Sigmoid colon (tissue), 7 donors: ENCODE measurements around the gene FAM168A. TPM values are rescaled to one million over a fixed set of nuclear protein-coding genes. Genes with fewer than 3 reads are reported as not detected.
A peak's percentile ranks its signal among the peaks of the same experiment; 100 is the strongest.

Experiments used
- DNase-seq: peaks from one replicate; pipeline ENCODE4 v3.0.0-alpha.2; 2019
- H3K27ac ChIP-seq, 4 donors: fragments of 200-600 bp; sonication (generic); one replicate each; pipeline ENCODE4 v1.5.1; 2016 to 2019; ENCODE audit warnings: mild to moderate bottlenecking in 1 of 4
- H3K27me3 ChIP-seq, 3 donors: fragments of 200-600 bp; sonication (generic); one replicate each; pipeline ENCODE4 v1.5.1; 2019; ENCODE audit warnings: mild to moderate bottlenecking in 1 of 3
- H3K36me3 ChIP-seq, 4 donors: fragments of 200-600 bp; sonication (generic); one replicate each; pipeline ENCODE4 v1.5.1; 2016 to 2019
- H3K4me1 ChIP-seq, 4 donors: fragments of 200-600 bp; sonication (generic); one replicate each; pipeline ENCODE4 v1.5.1; 2017 to 2019
- H3K4me3 ChIP-seq, 4 donors: fragments of 200-600 bp; sonication (generic); one replicate each; pipeline ENCODE4 v1.5.1; 2017 to 2019; ENCODE audit warnings: mild to moderate bottlenecking in 2 of 4, moderate library complexity in 1 of 4
- H3K9me3 ChIP-seq, 4 donors: fragments of 200-600 bp in 3 of 4; sonication (generic) in 3 of 4; one replicate each; pipeline versions ENCODE4 v1.5.1 to v1.6.1; 2013 to 2019
- EP300 ChIP-seq, 4 donors: sonication (generic); formaldehyde crosslinking; IDR thresholded peaks; one replicate each; pipeline ENCODE4 v1.6.1; 2017; ENCODE audit warnings: antibody characterized with exemption in 4 of 4
- POLR2A ChIP-seq, 2 donors: fragments of 450-650 bp; IDR thresholded peaks; one replicate each; pipeline ENCODE4 v1.6.1; 2016; ENCODE audit warnings: antibody characterized with exemption in 2 of 2, mild to moderate bottlenecking in 2 of 2, moderate library complexity in 2 of 2
- POLR2AphosphoS5 ChIP-seq, 4 donors: sonication (generic); formaldehyde crosslinking; IDR thresholded peaks; one replicate each; pipeline ENCODE4 v1.6.1; 2017; ENCODE audit warnings: antibody characterized with exemption in 4 of 4
- WGBS, 2 donors: extraction: QIAGEN DNeasy Blood & Tissue Kit; methylation state at CpG; one replicate each; pipeline ENCODE4 v1.1.7; 2013; 5-methylcytosine and 5-hydroxymethylcytosine counted together
- intact Hi-C: fragments of 100-400 bp; cut with DNase I; formaldehyde crosslinking; loops from one replicate; pipeline ENCODE4 v1.15.1; 2023
- polyA plus RNA-seq, 3 donors: library from polyadenylated mRNA; stranded (reverse); fragments of 200-250 nt; gene quantifications; one replicate each; pipeline ENCODE4 v1.2.3, GENCODE V29; 2013
- total RNA-seq, 4 donors: library from RNA; depleted of rRNA; stranded (reverse); fragments of >200 nt; gene quantifications; one replicate each; pipeline ENCODE4 v1.1.0, GENCODE V29; 2016
- TF ChIP-seq, protein P1 (sequence below), 4 experiments: fragments of 450-650 bp in 3 of 4; fragments of 200-600 bp in 1 of 4; IDR thresholded peaks; one replicate each; pipeline ENCODE4 v1.5.1; 2016 to 2019; ENCODE audit warnings: antibody characterized with exemption in 4 of 4, mild to moderate bottlenecking in 3 of 4, moderate library complexity in 2 of 4
- donor health status: healthy with polysubstance abuse.
- donor health status: Bipolar disorder and iron deficiency.
- donor health status: healthy.

The FAM168A gene
- total and polyA plus RNA-seq, 7 donors: 3.6 to 37.7 (median 20.7) TPM

DNA sequence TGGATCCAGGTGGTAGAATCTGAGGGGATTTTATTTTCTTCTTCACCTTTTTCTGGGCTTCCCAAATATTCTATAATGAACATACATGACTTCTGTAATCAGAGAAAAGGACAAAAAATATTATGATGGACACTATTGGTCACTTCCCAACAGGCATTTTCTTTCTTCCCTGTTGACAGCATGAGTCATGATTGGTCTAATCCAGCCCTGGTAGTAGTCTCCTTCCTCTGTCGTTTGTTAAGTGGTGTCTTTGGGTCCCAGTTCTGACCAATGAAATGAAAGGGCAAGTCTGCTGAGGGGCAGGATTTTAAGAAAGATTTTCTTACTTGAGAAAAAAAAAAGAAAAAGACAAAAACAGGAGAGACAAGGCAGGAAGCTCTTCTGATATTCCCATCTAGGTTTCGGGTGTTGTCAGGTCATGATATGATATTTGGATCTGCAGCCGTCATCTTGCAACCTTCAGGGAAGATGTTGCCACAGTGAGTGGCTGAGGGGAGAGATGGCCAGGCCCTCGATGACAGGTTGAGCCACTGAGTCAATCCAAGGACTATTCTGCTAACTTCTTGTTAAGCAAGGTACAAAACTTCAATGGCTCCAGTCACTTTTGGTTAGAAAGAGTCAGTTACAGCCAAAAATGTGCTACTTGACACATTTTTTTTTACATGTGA, 25.1 kb upstream of the FAM168A start:
- peaks cover 0 to 10% (median 0%) of the 10 kb centered on the region in 3 donors for H3K27me3 ChIP-seq
- no peaks in the 10 kb centered on the region for H3K36me3 ChIP-seq
- TF ChIP-seq, protein P1, sequence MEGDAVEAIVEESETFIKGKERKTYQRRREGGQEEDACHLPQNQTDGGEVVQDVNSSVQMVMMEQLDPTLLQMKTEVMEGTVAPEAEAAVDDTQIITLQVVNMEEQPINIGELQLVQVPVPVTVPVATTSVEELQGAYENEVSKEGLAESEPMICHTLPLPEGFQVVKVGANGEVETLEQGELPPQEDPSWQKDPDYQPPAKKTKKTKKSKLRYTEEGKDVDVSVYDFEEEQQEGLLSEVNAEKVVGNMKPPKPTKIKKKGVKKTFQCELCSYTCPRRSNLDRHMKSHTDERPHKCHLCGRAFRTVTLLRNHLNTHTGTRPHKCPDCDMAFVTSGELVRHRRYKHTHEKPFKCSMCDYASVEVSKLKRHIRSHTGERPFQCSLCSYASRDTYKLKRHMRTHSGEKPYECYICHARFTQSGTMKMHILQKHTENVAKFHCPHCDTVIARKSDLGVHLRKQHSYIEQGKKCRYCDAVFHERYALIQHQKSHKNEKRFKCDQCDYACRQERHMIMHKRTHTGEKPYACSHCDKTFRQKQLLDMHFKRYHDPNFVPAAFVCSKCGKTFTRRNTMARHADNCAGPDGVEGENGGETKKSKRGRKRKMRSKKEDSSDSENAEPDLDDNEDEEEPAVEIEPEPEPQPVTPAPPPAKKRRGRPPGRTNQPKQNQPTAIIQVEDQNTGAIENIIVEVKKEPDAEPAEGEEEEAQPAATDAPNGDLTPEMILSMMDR (IDR thresholded peaks at IDR 0.05): no peak
- TF ChIP-seq EP300 (IDR thresholded peaks at IDR 0.05) (no peak), POLR2A (IDR thresholded peaks at IDR 0.05) (no peak), POLR2AphosphoS5 (IDR thresholded peaks at IDR 0.05) (no peak)
- peaks cover 0 to 8% (median 4%) of the 10 kb centered on the region in 4 donors for H3K4me1 ChIP-seq
- intact Hi-C loops: no loop called here
- H3K27ac ChIP-seq: no peak overlapping the region
- DNase-seq: no peak
- WGBS, 2 donors: 68% methylated on average over 4 of the region's 4 CpGs
- H3K4me3 ChIP-seq: no peak overlapping the region
- H3K9me3 ChIP-seq: no peaks in the 10 kb centered on the region

DNA sequence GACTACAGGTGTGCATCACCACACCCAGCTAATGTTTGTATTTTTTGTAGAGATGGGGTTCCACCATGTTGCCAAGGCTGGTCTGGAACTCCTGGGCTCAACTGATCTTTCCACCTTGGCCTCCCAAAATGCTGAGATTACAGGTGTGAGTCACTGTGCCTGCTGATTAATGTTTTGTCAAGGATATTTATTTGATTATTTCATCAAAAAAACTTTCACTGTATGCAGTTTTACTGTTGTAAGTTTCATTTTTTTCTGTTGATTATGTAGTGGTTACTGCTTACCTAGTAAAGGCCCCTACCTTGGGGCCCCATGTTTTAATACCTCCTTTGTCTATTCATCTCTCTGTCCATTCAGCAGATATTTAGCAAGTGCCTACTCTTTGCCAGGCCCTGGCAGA, 16.7 kb upstream of the FAM168A start:
- H3K9me3 ChIP-seq: no peaks in the 10 kb centered on the region
- DNase-seq: no peak
- H3K4me3 ChIP-seq: no peak overlapping the region
- no peaks in the 10 kb centered on the region for H3K27me3 ChIP-seq
- H3K27ac ChIP-seq: no peak overlapping the region
- H3K36me3 ChIP-seq: no peaks in the 10 kb centered on the region
- intact Hi-C loops: no loop called here
- no peaks in the 10 kb centered on the region for H3K4me1 ChIP-seq
- TF ChIP-seq POLR2AphosphoS5 (IDR thresholded peaks at IDR 0.05) (no peak), POLR2A (IDR thresholded peaks at IDR 0.05) (no peak), EP300 (IDR thresholded peaks at IDR 0.05) (no peak)
- TF ChIP-seq, protein P1 (IDR thresholded peaks at IDR 0.05): no peak

DNA sequence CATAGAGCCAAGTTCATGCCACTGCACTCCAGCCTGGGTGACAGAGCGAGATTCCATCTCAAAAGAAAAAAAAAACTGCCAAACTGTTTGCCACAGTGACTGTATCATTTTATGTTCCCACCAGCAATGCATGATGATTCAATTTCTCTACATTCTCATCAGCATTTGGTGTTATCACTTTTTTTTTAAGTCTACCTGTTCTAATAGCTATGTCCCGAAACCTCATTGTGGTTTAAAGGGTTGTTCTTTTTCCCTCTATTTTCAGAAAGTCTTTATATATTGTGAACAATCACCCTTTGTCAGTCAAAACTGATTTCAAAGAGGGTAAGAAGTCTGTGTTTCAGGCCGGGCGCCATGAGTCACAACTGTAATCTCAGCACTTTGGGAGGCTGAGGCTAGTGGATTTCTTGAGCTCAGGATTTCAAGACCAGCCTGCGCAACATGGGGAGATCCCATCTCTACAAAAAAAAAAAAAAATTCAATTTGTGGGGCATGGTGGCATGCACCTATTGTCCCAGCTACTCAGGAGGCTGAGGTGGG, 14.8 kb upstream of the FAM168A start:
- H3K27me3 ChIP-seq: no peaks in the 10 kb centered on the region
- H3K36me3 ChIP-seq: no peaks in the 10 kb centered on the region
- no peak overlapping the region for H3K27ac ChIP-seq
- no peak for DNase-seq
- H3K9me3 ChIP-seq: no peaks in the 10 kb centered on the region
- TF ChIP-seq POLR2A (IDR thresholded peaks at IDR 0.05): no peak
- no peak for TF ChIP-seq EP300 (IDR thresholded peaks at IDR 0.05)
- TF ChIP-seq, protein P1 (IDR thresholded peaks at IDR 0.05): no peak
- TF ChIP-seq POLR2AphosphoS5 (IDR thresholded peaks at IDR 0.05): no peak
- WGBS, 2 donors: 88 to 90% methylated on average over 5 of the region's 5 CpGs
- H3K4me3 ChIP-seq: no peak overlapping the region
- intact Hi-C loops: no loop called here
- no peaks in the 10 kb centered on the region for H3K4me1 ChIP-seq

DNA sequence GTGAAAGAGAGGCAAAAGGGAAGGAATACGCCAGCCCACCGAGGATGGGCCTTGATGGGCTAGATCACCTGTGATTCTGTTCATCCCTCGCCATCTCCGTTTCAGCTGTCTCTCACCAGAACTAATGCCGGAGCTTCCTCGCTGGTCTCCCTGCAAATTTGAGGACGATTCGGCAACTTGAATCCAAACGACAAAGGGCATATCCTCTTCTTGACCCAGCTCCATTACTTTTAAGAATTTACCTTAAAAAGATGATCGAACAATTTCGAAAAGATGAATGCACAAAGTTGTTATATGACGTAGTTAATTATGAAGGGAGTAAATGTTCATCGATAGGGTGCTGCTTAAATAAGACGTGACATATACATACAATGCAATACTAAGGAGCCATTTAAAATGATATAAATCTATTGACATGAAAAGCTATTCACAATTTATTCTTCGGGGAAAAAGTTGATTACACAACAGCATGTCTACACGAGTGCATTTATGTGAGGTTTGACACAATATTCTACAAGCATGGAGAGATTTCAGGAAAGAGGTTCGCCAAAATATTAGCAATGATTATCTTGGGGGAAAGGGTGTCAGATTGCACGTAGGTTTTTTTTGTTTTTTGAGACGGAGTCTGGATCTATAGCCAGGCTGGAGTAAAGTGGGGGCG, 937 bp upstream of the FAM168A start:
- peak overlapping the region; percentile 78 to 88 (median 87) for H3K27ac ChIP-seq
- H3K4me3 ChIP-seq: peak overlapping the region; percentile 87 to 98 (median 92)
- H3K4me1 ChIP-seq: peaks cover 0 to 23% (median 16%) of the 10 kb centered on the region in 4 donors
- 23 to 30% methylated on average over 20 of the region's 20 CpGs for WGBS, 2 donors
- H3K27me3 ChIP-seq: no peaks in the 10 kb centered on the region
- intact Hi-C loops: loop anchor here (2.0 to 5.0 kb wide), 3 partner anchors 222 to 457 kb away; partner anchors contain the start of genes FCHSD2 and RELT
- no peak for DNase-seq
- no peaks in the 10 kb centered on the region for H3K9me3 ChIP-seq
- TF ChIP-seq, protein P1 (IDR thresholded peaks at IDR 0.05): no peak
- no peak for TF ChIP-seq EP300 (IDR thresholded peaks at IDR 0.05)
- no peak for TF ChIP-seq POLR2AphosphoS5 (IDR thresholded peaks at IDR 0.05)
- TF ChIP-seq POLR2A (IDR thresholded peaks at IDR 0.05): no peak
- H3K36me3 ChIP-seq: no peaks in the 10 kb centered on the region
